NCI-H510A (cell line): ENCODE data around the gene CERK.
"Not testable (repeated sequence)": the region's sequence is repeated elsewhere in the genome, so short reads cannot be mapped to it uniquely, and the experiment has no call there.

Source experiments
- DNase-seq: peaks from one replicate; lab custom pipeline; 2025; lab: John Stamatoyannopoulos, UW

The CERK gene

GRCh38 chr22:46748908-46749675 is 11.0 kb upstream of the CERK start:
- no peak for DNase-seq

DNA sequence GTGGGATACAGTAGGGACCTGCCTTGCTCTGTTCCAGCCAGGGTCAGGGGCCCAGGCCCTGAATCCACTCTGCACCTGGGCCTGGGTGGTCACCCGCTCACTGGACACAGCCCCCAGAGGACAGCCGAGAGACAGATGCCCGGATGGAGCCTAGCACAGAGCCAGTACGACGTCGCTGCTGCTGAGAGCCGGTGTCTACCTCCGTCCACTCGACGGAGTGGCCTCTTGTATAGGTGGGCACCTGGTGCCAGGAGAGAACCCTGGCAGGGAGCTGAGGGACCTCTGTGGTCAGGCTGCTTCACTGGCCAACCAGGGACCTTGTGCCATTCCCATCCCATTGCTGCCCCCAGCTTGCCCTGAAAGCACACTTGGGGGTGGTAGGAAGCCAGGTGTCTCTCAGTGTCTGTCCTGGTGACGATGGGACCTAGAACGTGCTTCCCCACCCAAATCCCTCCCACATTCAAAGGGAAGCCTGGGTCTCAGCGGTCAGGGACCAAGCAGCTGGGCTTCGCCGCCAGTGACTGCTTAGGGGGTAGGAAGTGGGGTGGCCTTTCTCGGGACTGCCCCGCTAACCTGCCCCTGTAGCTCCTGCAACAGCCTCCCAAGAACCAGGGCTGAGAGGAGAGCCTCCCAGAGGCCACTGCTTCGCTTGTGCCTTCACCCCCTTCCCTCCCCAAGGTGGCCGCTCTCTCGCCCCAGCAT is 10.3 kb upstream of the CERK start:
- DNase-seq = no peak

DNA sequence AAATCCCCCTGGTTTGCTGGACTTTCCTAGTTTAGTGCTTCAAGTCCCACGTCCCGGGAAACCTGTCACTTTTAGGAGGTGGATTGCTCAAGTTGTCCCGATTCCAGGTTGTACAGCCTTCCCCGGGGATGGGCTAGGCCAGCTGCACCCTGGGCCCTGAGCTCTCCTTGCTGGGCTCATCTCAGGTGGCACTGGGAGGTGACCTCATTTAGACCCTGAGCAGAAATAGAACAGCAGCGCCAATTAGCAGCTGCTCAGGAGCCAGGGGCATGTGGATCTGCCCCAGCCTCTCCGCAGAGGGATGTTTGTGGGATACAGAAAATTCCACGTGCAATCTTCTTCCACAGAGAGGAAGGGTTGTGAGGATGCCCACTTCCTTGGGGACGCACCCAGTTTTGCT is 9.6 kb upstream of the CERK start:
- no peak for DNase-seq

DNA sequence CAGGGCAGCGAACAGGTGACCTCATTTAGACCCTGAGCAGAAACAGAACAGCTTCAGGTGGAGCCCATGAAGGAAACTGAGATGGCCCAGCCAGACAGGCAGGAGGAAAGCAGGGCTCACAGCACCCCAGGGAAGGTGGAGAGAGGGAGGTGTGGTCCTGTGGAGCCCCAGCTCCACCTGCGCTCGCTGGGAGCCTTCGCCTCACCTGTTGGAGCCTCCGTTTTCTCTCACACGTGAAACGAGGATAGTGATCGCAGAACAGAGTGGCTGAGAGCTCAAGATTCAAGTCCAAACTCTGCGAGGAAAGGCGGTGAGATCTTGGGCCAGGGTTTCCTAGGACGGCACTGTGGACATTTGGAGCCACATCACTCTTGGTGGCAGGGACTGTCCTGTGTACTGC is 8.6 kb upstream of the CERK start:
- no peak for DNase-seq

- DNase-seq = no peak
These were observed 8.1 kb upstream of the CERK start for GRCh38 chr22:46746192-46746591.

GRCh38 chr22:46744581-46744980 is 6.5 kb upstream of the CERK start:
- no peak for DNase-seq

DNA sequence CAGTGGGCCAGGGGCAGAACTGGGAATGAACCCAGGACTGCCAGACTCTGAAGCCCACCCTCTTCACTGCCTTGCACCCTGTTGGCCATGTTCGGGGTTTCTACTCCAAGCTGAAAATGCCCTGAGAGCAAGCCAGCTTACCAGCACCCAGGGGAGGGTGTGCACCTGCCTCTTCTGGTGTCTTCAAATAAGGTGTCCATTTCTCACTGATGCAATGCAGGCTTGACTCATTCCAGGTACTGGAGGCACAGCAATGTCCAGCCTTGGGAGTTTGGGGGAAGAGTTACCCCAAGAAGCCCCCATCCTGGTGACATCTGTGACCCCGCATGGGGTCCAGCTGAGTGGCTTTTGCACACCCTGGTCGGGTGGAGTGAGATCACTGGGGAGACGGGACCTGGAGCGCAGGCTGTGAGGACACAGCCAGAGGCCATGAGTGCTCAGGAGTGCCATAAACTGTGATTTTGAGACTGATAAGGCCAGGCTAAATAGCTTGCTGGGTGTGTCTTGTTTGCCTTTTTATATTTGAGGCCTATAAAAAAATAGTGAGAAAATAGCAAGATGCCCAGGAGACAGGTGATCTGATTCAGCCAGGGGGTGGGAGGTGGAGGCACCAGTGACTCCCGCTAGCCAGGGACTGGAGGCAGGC is 4.6 kb upstream of the CERK start:
- DNase-seq = no peak

- DNase-seq = no peak
These were observed 4.0 kb upstream of the CERK start for GRCh38 chr22:46741974-46742519.

GRCh38 chr22:46740910-46741780 is 3.1 kb upstream of the CERK start:
- no peak for DNase-seq

DNA sequence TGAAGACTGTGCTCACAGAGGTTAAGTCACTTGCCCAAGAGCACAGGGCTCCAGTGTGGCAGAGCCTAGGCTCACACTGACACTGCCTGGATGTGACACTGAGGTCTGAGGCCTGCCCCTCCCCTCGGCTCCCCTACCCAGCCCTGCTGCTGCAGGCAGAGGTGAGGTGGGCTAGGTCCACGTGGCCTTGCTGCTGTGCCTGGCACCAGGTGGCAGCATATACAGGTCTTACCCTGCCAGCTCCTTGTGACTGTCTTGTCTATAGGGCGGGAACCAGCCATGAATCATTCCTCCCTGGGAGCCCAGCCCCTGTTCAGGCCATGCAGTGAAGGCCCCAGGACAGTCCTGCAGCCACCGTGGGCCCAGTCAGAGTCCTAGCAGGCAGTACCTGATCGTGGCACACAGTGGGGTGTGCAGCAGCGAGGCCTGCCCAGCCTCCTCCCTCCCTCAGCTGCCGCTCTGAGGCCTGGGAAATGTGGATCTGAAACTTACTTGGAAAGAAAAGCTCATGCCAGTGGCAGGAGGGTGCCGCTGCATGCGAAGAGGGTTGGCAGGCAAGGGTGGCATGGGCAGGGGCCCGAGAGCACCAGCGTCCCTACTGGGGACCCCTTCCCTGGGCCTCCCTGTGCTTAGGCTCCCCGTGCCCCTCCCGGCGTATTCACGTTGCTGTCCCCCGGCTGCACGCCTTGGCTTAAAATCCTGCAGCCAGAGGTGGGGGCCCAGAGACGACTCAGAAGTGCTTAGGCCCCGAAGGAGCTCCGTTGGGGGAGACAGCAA is 1.2 kb upstream of the CERK start:
- DNase-seq = no peak

- DNase-seq = no peak
These were observed 618 bp upstream of the CERK start for GRCh38 chr22:46738647-46739093.

- no peak for DNase-seq
These were observed 712 bp downstream of the CERK start for GRCh38 chr22:46737105-46737975.

DNA sequence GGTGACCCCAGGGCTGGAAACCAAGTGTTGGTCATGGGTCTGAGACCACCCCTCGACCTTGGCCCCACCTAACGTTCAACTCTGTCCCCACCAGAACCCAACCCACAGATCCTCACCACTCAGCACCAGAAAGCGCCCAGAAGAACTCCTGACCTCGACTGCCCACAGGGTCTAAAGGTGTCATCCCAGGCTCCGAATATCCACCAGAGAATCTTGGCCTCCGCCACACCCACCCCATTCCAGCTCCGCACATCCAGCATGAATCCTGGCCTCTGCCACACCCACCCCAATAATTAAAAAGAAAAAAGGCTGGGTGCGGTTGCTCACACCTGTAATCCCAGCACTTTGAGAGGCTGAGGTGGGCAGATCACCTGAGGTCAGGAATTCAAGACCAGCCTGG is 1.3 kb downstream of the CERK start:
- DNase-seq = no peak

DNA sequence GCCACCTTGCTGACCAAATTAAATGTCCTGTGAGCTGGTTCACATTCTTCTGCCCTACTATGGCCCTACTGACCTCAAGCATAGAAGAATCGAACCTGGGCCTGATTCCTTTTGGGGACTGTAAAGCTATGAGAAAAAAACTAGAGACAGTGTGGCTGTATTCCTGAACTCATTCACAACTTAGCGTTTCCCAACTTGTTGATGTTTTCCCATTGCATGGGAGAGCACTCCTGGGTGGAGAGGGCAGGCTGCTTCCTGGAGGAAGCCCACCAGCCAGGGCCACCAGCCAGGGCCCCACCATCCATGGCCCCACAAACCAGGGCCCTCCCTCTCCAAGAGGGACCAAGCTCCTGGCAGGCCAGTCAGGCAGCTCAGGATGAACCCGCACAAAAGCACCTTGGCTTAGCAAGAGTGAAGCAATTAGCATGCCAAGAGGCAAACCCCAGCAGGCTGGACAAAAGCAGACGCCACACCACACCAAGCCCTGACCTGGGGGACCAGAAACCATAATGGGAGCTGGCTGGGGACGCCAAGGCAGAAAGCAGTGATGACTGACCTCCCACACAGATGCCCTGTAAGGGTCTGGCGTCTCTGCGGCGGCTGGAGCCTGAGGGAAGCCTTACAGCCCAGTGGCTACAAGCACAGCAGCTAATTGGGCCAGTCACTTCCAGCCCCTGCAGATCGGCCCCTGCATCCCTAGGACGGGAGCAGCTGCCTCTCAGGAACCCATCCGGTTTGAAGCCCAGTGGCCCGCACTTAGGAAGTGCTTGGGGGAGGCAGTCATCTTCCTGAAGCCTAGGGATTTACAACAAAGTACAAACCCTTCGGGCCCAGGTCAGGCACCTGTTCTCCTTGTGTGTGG is 2.1 kb downstream of the CERK start:
- no peak for DNase-seq

GRCh38 chr22:46734830-46735453 is 3.1 kb downstream of the CERK start:
- DNase-seq = peak; percentile 36

DNA sequence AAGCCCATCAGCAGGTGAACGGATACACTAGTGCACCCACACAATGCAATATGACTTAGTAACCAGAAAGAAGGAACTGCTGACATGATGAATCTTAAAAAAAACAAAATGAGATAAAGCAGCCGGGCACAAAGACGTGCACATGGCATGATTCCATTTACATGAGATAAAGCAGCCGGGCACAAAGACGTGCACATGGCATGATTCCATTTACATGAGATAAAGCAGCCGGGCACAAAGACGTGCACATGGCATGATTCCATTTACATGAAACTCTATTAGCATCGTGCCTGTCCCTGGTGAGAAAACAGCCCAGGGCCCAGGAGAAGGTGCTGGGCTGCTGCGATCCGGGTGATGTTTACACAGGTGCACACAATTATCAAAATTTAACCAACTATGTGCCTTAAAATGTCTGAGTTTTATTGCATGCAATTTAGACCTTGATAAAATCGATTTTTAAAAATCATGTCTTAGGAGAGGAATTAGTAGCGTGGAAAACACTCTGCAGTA is 3.8 kb downstream of the CERK start:
- DNase-seq = not testable (repeated sequence)

- DNase-seq = no peak
These were observed 5.5 kb downstream of the CERK start for GRCh38 chr22:46732513-46732912.

DNA sequence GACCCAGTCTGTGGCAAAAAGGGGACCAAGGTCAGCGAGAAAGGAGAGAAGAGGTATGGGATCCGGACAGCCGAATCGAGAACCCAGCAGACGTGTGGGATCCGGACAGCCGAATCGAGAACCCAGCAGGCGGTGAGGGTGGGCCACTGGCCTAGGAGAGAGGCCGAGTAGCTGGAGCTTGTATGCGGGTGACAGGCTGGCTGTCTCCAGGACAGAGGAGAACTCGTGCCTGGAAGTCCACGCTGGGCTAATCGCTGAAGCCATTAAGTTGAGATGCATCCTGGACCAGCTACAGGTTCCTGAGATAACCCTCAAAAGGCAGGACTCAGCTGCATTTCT is 6.0 kb downstream of the CERK start:
- DNase-seq = no peak
